GM18861 (cell line): Measurements from ENCODE around the gene SMYD3.
A peak's percentile ranks its signal among the peaks of the same experiment; 100 is the strongest.

Source experiments
- ATAC-seq: cut with Tn5 transposase; IDR thresholded peaks from one replicate; pipeline ENCODE4 v1.9.1; 2021; ENCODE audit not compliant: unreplicated experiment

The SMYD3 gene

DNA sequence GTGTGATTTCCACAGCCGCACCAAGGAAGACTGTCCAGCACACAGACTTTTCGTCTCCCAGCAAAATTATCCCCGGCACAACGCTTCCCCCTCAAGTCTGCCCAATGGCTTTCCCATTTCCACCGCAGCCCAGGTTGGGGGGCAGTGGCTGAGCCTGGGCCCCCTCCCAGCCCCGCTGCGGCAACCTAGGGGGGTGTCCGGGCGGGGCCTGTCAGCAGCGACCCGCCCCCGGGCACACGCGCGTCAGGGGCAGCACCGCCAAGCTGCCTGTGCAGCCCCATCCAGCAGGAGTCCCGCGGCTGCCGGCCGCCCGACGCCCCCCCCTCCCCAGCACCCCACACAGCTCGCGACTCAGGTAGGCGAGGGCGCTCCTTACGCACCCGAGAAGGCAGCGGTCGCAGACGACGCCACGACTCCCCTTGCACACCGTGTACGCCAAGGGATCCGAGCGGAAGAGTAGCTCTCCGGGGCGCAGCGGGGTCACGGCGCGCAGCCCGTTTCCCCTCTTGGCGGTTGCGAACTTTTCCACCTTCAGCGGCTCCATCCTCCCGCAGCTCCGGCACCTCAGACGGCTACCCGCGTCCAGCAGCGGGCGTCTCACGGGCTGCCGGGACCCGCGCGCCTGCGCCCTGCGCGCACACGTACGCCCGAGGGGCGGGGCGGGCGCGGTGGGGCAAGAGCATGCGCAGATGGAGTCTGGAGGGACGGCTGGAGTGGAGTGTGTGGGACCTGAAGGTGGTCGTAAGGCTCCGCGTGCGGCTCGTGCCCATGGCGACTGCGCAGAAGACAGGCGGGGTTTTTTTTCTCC, at the start of gene SMYD3:
Gene SMYD3 (minus strand): TSS at position 606 of the 808 bp plus-strand sequence.
- peak; percentile 77 for ATAC-seq

DNA sequence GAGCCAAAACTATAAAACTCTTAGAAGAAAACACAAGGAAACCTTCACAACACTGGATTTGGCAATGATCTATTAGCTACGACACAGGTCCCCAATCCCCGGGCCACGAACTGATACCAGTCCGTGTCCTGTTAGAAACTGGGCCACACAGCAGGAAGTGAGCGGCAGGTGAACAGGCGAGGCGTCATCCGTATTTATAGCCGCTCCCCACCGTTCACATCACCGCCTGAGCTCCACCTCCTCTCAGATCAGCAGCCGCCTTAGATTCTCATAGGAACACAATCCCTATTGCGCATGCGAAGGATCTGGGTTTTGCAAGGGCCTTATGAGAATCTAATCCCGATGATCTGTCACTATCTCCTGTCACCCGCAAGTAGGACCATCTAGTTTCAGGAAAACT, 47.1 kb upstream of the SMYD3 start:
- no peak for ATAC-seq

DNA sequence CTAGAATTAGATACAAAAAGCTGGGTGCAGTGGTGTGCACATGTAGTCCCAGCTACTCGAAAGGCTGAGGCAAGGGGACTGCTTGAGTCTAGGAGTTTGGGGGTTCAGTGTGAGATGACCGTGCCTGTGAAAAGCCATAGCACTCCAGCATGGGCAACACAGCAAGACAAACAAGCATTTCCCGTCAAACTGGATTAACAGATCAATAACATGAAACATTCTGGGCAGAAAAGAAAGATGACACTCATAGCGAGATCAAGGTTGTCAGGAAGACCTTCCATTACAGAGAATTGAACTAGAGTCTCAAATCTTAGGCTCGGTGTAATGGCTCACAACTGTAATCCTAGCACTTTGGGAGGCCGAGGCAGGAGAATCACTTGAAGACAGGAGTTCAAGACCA, 45.0 kb upstream of the SMYD3 start:
- ATAC-seq = no peak

DNA sequence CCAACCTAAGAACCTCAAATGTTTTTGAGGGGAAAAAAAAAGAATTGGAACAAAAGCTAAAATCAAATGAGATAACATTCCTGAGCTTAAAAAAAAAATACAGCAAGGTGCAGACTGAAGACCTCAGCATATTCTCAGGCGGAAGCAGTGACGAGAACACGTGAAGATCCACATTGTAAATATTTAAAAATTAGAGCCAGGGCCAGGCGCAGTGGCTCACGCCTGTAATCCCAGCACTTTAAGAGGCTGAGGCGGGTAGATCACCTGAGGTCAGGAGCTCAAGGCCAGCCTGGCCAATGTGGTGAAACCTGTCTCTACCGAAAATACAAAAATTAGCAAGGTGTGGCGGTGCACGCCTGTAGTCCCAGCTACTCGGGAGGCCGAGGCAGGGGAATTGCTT, 43.3 kb upstream of the SMYD3 start:
- no peak for ATAC-seq

DNA sequence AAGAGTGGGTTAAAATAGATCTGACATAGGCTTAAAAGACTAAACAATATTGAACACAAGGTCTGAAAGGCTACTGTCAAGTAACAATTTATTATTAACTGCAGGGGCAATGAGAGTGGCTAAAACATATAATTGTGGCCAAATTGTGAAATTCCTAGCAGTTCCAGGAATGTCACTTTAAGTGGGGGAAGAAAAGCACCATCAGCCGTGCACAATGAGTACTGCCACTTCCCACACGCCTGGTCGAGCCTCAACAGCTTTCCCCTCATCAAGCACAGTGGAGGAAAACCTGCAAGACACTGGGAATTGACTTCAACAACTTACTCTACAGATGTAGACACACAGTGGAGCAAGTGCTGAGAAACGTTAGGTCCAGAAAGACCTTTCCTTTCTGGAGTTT, 42.6 kb upstream of the SMYD3 start:
- ATAC-seq = no peak

DNA sequence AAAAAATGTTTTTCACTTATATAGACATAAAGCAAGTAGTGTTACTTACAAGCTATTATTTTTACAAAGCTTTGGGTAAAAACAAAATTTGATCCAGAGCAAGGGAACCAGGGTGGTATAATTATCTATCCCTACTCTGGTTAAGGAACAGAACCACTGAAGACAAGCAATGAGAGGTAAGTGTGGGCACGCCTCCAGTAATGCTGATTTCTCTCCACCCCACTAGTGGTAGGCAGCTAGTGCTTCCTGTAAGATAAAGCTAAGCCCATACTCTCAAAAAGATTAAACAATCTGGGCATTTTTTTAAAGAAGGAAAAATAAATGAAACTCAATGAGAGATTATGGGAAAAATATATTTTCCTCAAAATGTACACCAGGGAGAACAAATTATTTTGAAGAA, 36.9 kb upstream of the SMYD3 start:
- no peak for ATAC-seq

DNA sequence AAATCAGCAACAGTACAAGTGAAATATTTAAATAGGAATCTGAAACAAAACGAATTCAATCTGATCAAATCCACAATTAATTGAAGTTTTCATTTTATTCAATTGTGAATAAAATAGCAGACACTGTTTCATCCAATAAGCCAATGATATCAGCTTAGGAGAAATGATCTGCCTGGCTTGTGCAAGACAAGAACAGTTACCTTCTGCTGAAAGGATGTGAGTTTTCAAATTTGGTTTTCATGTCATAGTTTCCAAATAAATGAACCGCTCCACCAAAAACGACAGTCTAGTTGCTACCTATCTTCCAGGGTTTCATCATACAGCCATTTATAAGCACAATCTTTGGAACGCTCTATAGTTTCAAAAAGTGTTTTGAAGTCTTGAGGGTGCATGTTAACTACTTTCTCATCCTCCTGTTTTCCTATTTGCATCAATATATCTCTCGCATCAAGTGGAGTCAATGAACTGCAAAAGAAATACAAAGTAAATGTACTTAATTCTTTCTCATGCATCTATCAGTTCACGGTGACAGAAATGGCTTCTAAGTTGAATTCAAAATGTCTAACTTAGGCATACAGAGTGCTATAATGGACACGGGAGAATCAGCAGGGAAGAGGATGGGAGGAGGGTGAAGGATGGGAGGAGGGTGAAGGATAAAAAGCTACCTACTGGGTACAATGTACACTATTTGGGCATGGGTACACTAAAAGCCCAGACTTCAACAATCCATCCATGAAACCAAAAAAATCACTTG, 33.8 kb upstream of the SMYD3 start:
- ATAC-seq = no peak

DNA sequence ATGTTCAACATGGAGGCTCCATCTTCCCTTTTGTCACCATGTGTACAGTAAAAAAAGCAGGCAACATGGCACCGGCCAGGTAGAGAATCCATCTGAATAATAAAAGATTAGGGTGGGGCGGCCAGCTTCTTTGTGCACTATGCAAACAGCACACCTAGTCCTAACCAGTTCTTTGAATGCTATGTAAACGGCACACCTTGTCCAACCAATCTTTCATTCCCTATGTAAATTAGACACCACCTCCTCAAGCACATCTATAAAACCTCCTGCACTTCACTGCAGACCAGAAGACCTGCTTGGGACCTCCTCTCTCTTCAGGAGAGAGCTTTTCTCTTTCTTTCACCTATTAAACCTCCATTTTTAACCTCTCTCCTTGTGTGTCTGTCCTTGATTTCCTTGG, 30.8 kb upstream of the SMYD3 start:
- no peak for ATAC-seq

DNA sequence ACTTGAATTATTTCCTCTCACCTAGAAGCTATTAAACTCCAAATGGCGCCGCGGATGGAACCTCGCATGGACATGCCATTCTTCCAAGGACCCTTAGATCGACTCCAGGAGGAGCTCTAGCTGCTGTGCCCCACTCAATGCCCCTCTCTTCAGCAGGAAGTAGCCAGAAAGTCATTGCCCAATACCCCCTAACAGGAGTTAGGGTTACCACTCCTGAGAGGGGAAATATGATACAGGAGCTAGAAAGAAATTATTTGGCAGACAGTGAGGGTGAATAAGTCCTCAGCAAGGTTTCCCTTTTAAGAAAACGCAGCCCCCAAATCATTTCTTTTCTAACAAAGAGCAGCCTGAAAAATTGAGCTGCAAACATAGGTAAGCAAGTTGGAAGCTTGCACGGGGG, 30.4 kb upstream of the SMYD3 start:
- no peak for ATAC-seq

DNA sequence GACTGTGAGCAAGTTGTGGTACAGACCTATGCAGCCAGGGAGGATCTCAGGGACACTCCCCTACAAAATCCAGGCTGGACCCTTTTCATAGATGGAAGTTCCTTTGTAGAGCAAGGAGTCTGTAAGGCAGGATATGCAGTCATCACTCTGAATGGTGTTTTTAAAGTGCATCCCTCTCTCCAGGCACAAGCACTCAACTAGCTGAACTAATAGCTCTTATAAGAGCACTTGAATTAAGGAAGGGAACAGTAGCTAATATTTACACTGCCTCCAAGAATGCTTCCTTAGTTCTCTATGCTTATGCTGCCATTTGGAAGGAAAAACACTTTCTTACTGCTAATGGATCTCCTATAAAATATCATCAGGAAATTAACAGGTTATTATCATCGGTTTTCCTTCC, 27.0 kb upstream of the SMYD3 start:
- ATAC-seq = no peak

DNA sequence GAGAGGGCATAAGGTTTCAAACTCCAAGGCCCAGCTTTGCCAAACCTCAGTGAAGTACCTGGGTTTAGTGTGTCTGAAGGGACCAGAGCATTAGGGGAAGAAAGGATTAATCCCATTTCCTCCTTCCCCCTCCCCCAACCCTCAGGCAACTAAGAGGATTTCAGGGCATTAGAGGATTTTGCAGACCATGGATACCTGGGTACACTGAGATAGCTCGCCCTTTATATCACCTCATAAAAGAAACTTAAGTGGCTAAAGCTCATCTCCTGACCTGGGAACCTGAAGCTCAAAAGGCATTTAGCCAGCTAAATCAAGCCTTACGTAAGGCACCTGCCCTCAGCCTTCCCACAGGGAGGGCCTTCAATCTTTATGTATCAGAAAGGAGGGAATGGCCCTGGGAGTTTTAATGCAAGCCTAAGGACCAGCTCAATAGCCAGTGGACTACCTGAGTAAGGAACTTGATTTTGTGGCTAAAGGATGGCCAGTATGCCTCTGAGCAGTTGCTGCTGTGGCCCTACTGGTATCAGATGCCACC, 26.4 kb upstream of the SMYD3 start:
- no peak for ATAC-seq

DNA sequence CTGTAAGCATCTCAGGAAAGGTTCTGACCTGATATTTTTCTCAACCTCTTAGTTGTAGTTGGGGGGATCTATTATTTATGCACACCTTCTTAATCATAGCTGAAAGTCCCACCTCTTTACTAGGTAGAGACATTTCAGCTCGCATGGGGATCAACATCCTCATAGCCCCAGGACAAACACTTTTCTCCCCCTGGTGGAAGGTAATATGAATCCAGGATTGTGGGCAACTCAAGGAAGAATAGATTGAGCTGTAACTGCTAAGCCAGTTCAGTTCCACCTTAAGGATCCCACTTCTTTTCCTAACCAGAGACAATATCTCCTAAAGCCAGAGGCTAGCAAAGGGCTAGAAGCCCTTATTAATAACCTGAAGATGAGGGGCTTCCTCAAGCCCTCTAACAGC, 25.4 kb upstream of the SMYD3 start:
- ATAC-seq = no peak

DNA sequence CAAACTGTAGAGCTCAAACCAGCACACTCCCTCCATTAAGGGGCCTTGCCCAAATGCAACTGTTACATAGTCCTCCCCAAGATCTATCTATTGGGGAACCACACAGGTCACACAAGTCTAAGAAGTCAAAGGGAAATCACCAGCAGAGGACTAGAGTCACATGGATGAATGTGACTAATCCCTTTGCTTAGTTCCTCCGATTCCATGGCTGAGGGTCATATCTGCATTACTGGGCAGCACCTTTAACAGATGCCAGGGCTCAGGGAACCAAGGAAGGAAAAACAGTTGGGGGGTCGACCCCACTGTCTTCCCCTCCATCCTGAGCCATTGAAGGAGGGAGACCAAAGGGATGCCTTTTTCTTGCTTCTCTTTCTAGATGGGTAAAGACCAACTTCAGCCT, 23.4 kb upstream of the SMYD3 start:
- no peak for ATAC-seq

DNA sequence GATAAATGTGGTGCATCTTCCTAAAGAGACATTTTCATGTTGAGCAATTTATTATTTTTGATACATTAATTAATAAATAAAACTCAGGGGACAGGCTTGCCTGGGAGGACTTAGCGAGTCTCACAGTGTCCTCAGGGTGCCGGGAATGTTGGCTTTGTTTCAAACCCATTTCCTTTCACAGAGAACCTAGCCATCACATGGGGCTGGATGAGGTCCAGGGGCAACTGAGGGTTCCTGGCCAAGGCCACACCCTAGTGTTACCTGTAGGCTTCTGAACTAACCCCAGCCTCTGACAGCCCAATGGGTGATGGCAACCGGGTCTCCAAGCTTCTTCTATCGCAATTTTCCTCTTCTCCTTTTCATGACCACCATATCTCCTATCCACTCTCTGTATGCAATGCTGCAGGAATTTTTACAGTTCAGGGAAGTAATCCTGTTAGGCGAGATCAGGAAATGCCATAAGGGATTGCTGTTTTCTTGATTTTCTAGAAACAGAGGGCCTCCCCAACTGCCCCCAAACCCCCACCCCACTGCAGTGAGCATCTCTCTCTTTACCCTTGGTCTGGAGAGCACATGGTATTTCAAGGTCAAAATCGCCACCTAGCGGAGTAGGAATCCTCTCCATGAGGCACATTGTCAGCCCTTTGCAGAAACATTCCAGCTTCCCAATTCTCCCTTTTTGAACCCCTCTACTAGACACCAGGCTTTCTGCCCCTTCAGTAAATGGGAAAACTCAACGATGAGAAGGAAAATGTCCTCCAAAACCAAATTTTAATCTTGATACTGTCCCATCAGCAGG, 22.1 kb upstream of the SMYD3 start:
- no peak for ATAC-seq

DNA sequence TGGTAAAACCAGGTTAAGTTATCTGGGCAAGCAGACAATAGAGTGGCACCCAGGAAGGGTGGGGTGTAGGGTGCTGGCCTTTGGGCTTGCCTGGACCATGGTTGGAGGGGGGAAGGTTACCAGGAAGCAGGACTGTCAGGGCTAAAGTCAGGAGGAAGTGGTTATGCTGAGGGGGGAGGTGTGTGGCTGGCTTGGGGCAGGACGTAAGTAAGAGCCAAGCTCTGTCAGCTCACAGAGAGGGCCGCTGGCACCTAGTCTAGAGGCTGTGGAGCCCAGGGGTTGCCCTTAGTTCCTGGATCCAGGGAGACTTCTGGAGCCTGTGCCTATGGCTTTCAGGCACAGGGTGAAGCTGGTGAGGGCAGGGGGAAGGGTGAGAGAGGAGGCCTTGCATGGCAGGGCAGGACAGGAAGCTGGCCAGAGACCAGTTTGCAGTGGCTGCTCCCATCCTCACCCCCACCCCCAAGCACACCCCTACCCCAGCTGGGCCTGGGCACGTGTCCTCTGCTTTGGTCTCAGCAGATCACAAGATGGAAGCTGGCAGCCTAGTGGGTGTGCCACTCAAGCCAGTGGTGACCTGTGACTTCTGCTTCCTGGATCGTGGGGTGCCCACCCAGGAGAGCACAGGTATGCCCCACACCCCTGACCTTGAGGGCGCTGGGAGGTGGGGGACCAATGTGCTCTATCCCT, 20.5 kb upstream of the SMYD3 start:
- peak; percentile 62 for ATAC-seq

DNA sequence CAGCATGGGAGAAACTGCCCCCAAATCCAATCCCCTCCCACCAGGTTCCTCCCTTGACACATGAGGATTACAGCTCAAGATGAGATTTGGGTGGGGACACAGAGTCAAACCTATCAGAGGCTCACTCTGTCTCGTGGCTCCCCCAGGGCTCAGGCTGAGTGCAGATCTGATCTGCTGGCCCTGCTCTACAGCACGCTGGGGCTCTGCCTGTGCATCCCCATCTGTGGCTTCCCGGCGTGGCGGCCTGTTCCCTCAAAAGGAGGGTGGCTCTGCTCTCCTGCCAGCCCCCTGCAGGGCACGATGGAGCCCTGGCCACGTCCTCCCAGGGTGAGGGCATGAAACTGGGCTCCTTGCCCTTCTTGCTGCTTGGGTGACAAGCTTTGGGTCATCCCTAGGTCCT, 19.8 kb upstream of the SMYD3 start:
- ATAC-seq = no peak

DNA sequence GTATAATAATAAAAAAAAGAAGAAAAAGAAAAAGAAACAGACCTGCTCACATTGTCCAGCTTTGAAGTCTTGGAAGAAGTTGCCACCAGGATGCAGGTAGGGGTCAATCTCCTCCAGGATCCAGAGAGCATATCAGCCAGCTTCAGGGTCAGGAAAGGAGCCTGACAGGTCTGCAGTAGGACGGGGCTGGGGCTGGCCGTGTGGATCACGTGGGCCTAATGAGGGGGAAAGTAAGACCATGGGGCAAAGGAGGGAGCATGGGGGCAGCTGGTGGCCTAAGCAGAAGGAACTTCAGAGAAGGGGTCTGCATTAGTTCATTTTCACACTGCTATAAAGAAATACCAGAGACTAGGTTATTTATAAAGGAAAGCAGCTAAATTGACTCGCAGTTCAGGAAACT, 19.3 kb upstream of the SMYD3 start:
- no peak for ATAC-seq

DNA sequence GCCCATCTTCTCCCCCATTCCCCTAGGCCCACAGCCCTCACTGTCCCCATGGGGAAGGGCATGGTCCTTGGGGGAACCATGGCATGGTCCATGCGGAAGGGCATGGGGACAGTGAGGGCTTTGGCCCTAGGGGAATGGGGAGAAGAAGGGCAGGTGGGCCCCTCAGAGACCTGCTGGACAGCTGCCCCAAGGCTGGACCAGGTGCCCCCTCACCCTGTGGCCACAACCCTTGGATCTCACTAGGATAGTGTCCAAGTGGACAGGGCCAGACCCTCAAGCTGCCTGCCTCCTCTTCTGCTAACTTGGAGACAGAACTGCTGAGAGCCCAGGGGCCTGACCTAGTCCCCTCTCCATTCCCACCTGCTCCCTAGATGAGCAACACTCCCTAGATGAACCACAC, 12.4 kb upstream of the SMYD3 start:
- ATAC-seq = no peak

DNA sequence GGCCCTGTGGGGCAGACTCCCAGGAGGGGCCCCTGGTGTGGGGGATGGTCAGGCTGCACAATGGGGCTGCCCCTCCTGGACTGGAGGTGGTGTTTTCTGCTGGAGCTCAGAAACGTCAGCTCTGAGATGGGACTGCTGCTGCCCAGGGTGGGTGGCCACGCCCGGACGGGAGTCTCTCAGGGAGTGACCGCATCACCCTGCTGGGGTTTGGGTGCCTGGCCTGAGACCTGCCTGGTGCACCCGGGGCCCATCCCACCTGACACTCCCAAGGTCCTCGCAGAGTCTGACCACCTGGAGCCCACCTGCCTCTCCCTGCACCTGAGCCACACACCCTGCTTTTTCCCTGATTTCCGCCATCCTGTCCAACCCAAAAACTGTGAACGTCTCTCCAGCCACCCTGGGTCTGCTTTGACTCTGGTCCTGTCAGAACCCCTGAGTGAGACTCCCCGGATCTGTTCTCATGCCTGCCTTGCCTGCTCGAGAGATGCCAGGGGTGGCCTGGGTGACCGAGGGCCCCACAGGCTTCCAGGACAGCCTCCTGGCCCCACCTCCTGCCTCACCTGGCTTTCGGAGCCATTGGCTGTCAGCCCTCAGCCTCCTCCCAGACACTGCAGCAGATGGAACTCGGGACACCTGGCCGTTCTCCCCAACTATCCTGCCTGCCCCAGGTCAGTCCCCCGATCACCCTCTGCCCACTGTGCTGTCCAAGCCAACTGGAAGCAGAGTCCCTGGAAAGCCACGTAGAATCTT, 11.6 kb upstream of the SMYD3 start:
- no peak for ATAC-seq

DNA sequence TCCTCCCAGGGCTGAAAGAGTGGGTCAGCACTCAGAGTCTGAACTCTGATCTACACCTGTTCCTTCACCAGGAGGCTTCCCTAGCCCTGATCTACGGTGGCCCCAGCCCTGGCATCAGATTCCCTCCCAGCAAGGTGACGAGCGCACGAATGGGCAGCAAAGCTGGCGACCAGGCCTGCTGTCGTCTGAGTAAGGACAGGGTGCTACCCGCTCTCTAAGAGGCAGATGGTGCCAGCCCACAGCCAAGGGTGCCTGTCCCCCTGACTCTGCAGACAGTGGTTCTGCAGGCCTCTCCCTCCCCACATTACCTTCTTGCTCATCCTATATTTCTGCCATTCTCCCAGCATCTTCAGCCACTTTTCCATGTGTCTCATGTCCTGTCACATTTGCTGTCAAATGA, 10.3 kb upstream of the SMYD3 start:
- ATAC-seq = no peak
